GM12872 (cell line): Measurements from ENCODE around the gene CD276.
A peak's percentile ranks its signal among the peaks of the same experiment; 100 is the strongest.

Experiments used
- CTCF ChIP-seq: IDR thresholded peaks from 3 replicates; pipeline ENCODE4 v1.5.1; 2011; ENCODE audit warnings: low read depth, mild to moderate bottlenecking, low read length, moderate library complexity; ENCODE audit not compliant: insufficient read depth

Gene CD276

GRCh38 chr15:73717802-73718201 lies 33.6 kb downstream of the CD276 start:
- peak; percentile 34; the same call in 2 of the 3 replicates for TF ChIP-seq CTCF

GRCh38 chr15:73718694-73719093 lies 34.5 kb downstream of the CD276 start:
- TF ChIP-seq CTCF: no peak

- no peak for TF ChIP-seq CTCF
Observed at GRCh38 chr15:73722425-73722824, 38.2 kb downstream of the CD276 start.

GRCh38 chr15:73723191-73723590 lies 39.0 kb downstream of the CD276 start:
- no peak for TF ChIP-seq CTCF

GRCh38 chr15:73724212-73724611 lies 40.0 kb downstream of the CD276 start:
- TF ChIP-seq CTCF: no peak

GRCh38 chr15:73727330-73727976 lies 43.3 kb downstream of the CD276 start:
- no peak for TF ChIP-seq CTCF

GRCh38 chr15:73732930-73733329 lies 48.7 kb downstream of the CD276 start:
- TF ChIP-seq CTCF: no peak
